ENCODE measurements around the gene MMP15.

- TF ChIP-seq CTCF (IDR thresholded peaks at IDR 0.05) (no peak), POLR2A (IDR thresholded peaks at IDR 0.05) (no peak), EP300 (IDR thresholded peaks at IDR 0.05) (no peak), POLR2AphosphoS5 (IDR thresholded peaks at IDR 0.05) (no peak)
Observed at GRCh38 chr16:58085584-58086251, 60.2 kb downstream of the MMP15 start.
